ENCODE data around the gene ROR2.

The ROR2 gene

GRCh38 chr9:91771864-91772263 is 178.2 kb downstream of the ROR2 start:
- DNase-seq (ENCODE audit: low spot score): no peak

GRCh38 chr9:91771027-91771426 is 179.0 kb downstream of the ROR2 start:
- no peak for DNase-seq (ENCODE audit: low spot score)

GRCh38 chr9:91770229-91770628 is 179.8 kb downstream of the ROR2 start:
- no peak for DNase-seq (ENCODE audit: low spot score)

GRCh38 chr9:91768977-91769916 is 180.8 kb downstream of the ROR2 start:
- DNase-seq (ENCODE audit: low spot score): no peak

GRCh38 chr9:91768507-91768906 is 181.5 kb downstream of the ROR2 start:
- DNase-seq (ENCODE audit: low spot score): no peak

GRCh38 chr9:91766315-91767069 is 183.5 kb downstream of the ROR2 start:
- DNase-seq (ENCODE audit: low spot score): no peak

GRCh38 chr9:91765296-91765695 is 184.7 kb downstream of the ROR2 start:
- no peak for DNase-seq (ENCODE audit: low spot score)

GRCh38 chr9:91764661-91765060 is 185.4 kb downstream of the ROR2 start:
- no peak for DNase-seq (ENCODE audit: low spot score)

- no peak for DNase-seq (ENCODE audit: low spot score)
Observed at GRCh38 chr9:91761362-91761761, 188.7 kb downstream of the ROR2 start.

- no peak for DNase-seq (ENCODE audit: low spot score)
Observed at GRCh38 chr9:91760906-91761305, 189.1 kb downstream of the ROR2 start.

- DNase-seq (ENCODE audit: low spot score): peak; percentile 34
Observed at GRCh38 chr9:91758491-91758981, 191.5 kb downstream of the ROR2 start.

- DNase-seq (ENCODE audit: low spot score): no peak
Observed at GRCh38 chr9:91757782-91758181, 192.2 kb downstream of the ROR2 start.

- no peak for DNase-seq (ENCODE audit: low spot score)
Observed at GRCh38 chr9:91756510-91756780, 193.6 kb downstream of the ROR2 start.

- DNase-seq (ENCODE audit: low spot score): no peak
Observed at GRCh38 chr9:91755761-91756509, 194.1 kb downstream of the ROR2 start.

- DNase-seq (ENCODE audit: low spot score): no peak
Observed at GRCh38 chr9:91753711-91754110, 196.3 kb downstream of the ROR2 start.

GRCh38 chr9:91751922-91752321 is 198.1 kb downstream of the ROR2 start:
- DNase-seq (ENCODE audit: low spot score): no peak

GRCh38 chr9:91750343-91750742 is 199.7 kb downstream of the ROR2 start:
- no peak for DNase-seq (ENCODE audit: low spot score)

- DNase-seq (ENCODE audit: low spot score): no peak
Observed at GRCh38 chr9:91746904-91747303, 203.1 kb downstream of the ROR2 start.

GRCh38 chr9:91746357-91746756 is 203.7 kb downstream of the ROR2 start:
- no peak for DNase-seq (ENCODE audit: low spot score)

GRCh38 chr9:91744114-91744513 is 205.9 kb downstream of the ROR2 start:
- DNase-seq (ENCODE audit: low spot score): no peak

GRCh38 chr9:91741522-91741921 is 208.5 kb downstream of the ROR2 start:
- no peak for DNase-seq (ENCODE audit: low spot score)

- no peak for DNase-seq (ENCODE audit: low spot score)
Observed at GRCh38 chr9:91740701-91741100, 209.3 kb downstream of the ROR2 start.

Data from activated CD4-positive, alpha-beta T cell treated with anti-CD3 and anti-CD28 coated beads, Interleukin-2, Interleukin-4, amounts not matched to agents 100 ng/mL and 50 ng/mL, durations not matched to agents 16 hours and 8 hours (primary cell).